Kidney (tissue), 14 donors: Measurements from ENCODE around the gene PADI3. TPM values are rescaled to one million over a fixed set of nuclear protein-coding genes. Genes with fewer than 3 reads are reported as not detected.

Experiments
- DNase-seq, 5 donors: peaks; one replicate each; pipeline ENCODE4 v3.0.0-alpha.2; 2013 to 2020
- FAIRE-seq: peaks from 2 replicates; lab custom pipeline; 2012; peaks lifted over from hg19 to GRCh38; lab: Jason Lieb, UNC
- H3K27ac ChIP-seq, 2 donors: one replicate each; pipeline ENCODE4 v1.7.0; 2013; ENCODE audit warnings: low read depth in 2 of 2, low read length in 2 of 2, inconsistent platforms in 1 of 2
- H3K27me3 ChIP-seq: one replicate; pipeline ENCODE4 v1.7.1; 2013; ENCODE audit warnings: low read length, inconsistent platforms; ENCODE audit not compliant: control insufficient read depth, insufficient read depth
- H3K36me3 ChIP-seq, 3 donors: one replicate each; pipeline versions ENCODE4 v1.7.0 to v1.7.1; 2013; ENCODE audit warnings: low read length in 3 of 3, control low read depth in 1 of 3, inconsistent platforms in 1 of 3; ENCODE audit not compliant: insufficient read depth in 3 of 3, control insufficient read depth in 2 of 3
- H3K4me1 ChIP-seq, 3 donors: one replicate each; pipeline versions ENCODE4 v1.7.0 to v1.7.1; 2013; ENCODE audit warnings: low read length in 3 of 3, inconsistent platforms in 1 of 3, low read depth in 1 of 3; ENCODE audit not compliant: control insufficient read depth in 2 of 3, insufficient read depth in 2 of 3
- H3K4me3 ChIP-seq, 3 donors: one replicate each; pipeline versions ENCODE4 v1.7.0 to v1.8.1; 2013; ENCODE audit warnings: low read length in 3 of 3, control low read depth in 1 of 3, inconsistent platforms in 1 of 3
- H3K9ac ChIP-seq, 3 donors: one replicate each; pipeline versions ENCODE4 v1.7.0 to v1.7.1; 2013; ENCODE audit warnings: low read length in 3 of 3, control low read depth in 1 of 3, inconsistent platforms in 1 of 3
- H3K9me3 ChIP-seq, 3 donors: one replicate each; pipeline versions ENCODE4 v1.7.0 to v1.7.1; 2013; ENCODE audit warnings: low read length in 3 of 3, control low read depth in 1 of 3, inconsistent platforms in 1 of 3; ENCODE audit not compliant: control insufficient read depth in 2 of 3, insufficient read depth in 1 of 3
- CTCF ChIP-seq: IDR thresholded peaks from 3 replicates; pipeline ENCODE4 v1.5.1; 2012; ENCODE audit warnings: mild to moderate bottlenecking, moderate library complexity, borderline replicate concordance; ENCODE audit not compliant: insufficient read depth; ENCODE audit errors: extremely low read depth
- intact Hi-C: fragments of 100-400 bp; cut with DNase I; formaldehyde crosslinking; loops from one replicate; pipeline ENCODE4 v1.11.1; 2022
- polyA plus RNA-seq: library from polyadenylated mRNA; stranded (reverse); fragments of 350-450 nt; fragmentation: Illumina TruSeq; extraction: RNeasy Lipid Tissue Mini Kit (QIAGEN cat#74804); gene quantifications from one replicate; pipeline ENCODE4 v1.2.3, GENCODE V29; 2014; ENCODE audit warnings: low read depth, low replicate concordance; ENCODE audit not compliant: insufficient read depth
- total RNA-seq: library from RNA; stranded (reverse); fragmentation: NEBNext Ultra II Directional; extraction: Animal tissue kit (Norgen Biotek cat#: 25700); gene quantifications from one replicate; pipeline ENCODE4 v1.2.1, GENCODE V29; 2021
- donor health status: control.
- donor health status: control.
- donor health status: control.
- donor health status: control.
- donor health status: control.
- donor health status: DM: yes; HTN: yes; CAD: no.
- donor health status: Normal renal cell carcinoma (clear cell type).

The PADI3 gene
- total and polyA plus RNA-seq, 2 donors from 2014 or later, result not detected

- no peak for TF ChIP-seq CTCF
- no peak overlapping the region for H3K27ac ChIP-seq
- no peak overlapping the region for H3K9ac ChIP-seq
- no peak for DNase-seq
- no peaks in the 10 kb centered on the region for H3K36me3 ChIP-seq
- FAIRE-seq, result no peak
- H3K4me3 ChIP-seq, result no peak overlapping the region
- intact Hi-C loops, result no loop called here
- H3K4me1 ChIP-seq, result no peaks in the 10 kb centered on the region
- H3K27me3 ChIP-seq, result no peaks in the 10 kb centered on the region
- H3K9me3 ChIP-seq, result no peaks in the 10 kb centered on the region
Measured at GRCh38 chr1:17222557-17222956, 26.3 kb upstream of the PADI3 start.

DNA sequence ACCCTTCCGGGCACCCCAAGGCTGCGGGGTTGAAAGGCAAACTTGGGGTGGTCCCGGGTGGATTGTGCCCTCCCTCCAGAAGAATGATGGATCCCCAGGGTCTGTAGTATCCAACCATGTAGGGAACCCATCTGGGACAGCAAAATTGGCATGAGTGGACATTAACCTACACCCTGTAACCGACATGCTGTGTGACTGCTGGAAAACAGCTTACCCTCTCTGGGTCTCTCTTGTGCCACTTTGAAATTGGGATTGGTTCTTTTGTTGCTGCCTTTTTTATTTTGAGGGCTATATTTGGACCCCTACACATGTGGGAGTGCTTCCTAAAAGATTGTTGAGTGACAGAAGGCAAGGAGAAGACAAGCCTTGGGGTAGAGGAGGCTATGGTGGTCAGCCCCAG lies 24.5 kb upstream of the PADI3 start:
- intact Hi-C loops, result no loop called here
- TF ChIP-seq CTCF, result no peak
- no peaks in the 10 kb centered on the region for H3K9me3 ChIP-seq
- H3K27me3 ChIP-seq, result no peaks in the 10 kb centered on the region
- no peak overlapping the region for H3K27ac ChIP-seq
- H3K4me1 ChIP-seq, result no peaks in the 10 kb centered on the region
- H3K36me3 ChIP-seq, result no peaks in the 10 kb centered on the region
- H3K4me3 ChIP-seq, result no peak overlapping the region
- H3K9ac ChIP-seq, result no peak overlapping the region
- FAIRE-seq (no peak), DNase-seq (no peak)

DNA sequence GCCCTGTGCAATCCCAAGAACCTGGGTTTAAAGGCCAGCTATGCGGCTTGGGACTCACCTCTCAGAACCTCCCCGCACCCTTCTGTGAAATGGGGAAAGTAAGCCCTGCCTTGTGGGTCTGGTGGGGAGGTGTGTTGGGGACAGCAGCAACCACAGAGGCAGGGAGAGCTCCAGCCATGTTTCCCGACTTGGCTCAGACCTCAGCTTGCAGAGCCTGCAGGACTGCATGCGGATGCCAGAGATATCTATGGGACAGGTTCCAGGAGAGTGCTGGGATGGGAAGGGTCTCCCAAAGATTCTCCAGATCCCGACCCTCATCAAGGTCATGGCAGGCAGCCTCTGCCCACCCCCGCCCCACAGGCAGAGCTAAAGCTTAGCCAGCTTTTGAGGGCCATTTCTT lies 23.8 kb upstream of the PADI3 start:
- Histone ChIP-seq H3K27me3 (no peaks in the 10 kb centered on the region), H3K36me3 (no peaks in the 10 kb centered on the region), H3K4me3 (no peak overlapping the region), H3K9me3 (no peaks in the 10 kb centered on the region), H3K9ac (no peak overlapping the region), H3K27ac (no peak overlapping the region), H3K4me1 (no peaks in the 10 kb centered on the region)
- no peak for DNase-seq
- no peak for FAIRE-seq
- TF ChIP-seq CTCF, result no peak
- intact Hi-C loops, result no loop called here

DNA sequence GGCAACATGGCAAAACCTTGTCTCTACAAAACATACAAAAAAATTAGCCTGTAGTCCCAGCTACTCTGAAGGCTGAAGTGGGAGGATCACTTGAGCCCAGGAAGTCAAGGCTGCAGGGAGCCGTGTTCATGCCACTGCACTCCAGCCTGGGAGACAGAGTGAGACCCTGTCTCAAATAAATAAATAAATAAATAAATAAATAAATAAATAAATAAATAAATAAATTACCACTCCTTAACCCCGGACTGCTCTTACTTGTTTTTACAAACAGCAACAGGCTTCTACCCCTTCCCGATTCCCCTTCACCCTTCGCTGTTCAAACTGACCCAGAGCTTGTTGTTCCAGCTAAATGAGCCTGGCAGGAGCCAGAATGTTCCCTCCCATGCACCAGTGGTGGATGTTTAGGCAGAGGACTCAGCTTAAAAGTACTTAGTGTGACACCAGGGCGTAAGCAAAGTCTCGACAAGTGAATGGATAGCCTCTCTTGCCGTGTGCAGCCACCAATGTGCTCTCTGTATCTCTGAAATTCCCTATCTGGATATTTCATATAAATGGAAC lies 21.5 kb upstream of the PADI3 start:
- Histone ChIP-seq H3K9ac (no peak overlapping the region), H3K4me1 (no peaks in the 10 kb centered on the region), H3K36me3 (no peaks in the 10 kb centered on the region), H3K27me3 (no peaks in the 10 kb centered on the region), H3K27ac (peak overlapping the region in 1 of 2 donors; percentile 14), H3K9me3 (no peaks in the 10 kb centered on the region), H3K4me3 (no peak overlapping the region)
- FAIRE-seq (no peak), DNase-seq (peak in 3 of 5 donors; percentile 18 to 38 (median 37))
- intact Hi-C loops, result no loop called here
- TF ChIP-seq CTCF, result no peak
